GM12872 (cell line): ENCODE measurements around the gene HMX1.

Experiments
- TF ChIP-seq, protein P1 (sequence below): IDR thresholded peaks from 3 replicates; pipeline ENCODE4 v1.5.1; 2011; ENCODE audit warnings: low read depth, mild to moderate bottlenecking, low read length, moderate library complexity; ENCODE audit not compliant: insufficient read depth

Gene HMX1

DNA sequence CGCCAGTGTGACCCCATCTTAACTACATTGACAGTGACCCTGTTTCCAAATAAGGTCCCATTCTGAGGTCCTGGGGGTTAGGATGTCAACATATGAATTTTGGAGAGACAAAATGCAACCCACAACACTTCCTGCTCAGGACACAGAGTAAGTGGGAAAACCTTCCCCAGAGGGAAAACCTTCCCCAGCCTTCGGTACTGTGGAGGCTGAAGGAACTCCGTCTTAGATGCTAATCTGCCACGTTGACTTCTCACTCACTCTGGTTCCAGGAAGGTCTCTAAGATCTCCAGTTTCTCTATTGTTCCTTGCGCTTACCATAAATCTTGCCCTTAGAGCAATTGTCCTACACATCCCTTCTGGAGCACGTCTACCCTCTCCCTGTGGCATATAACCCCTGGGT, 29.7 kb upstream of the HMX1 start:
- TF ChIP-seq, protein P1, sequence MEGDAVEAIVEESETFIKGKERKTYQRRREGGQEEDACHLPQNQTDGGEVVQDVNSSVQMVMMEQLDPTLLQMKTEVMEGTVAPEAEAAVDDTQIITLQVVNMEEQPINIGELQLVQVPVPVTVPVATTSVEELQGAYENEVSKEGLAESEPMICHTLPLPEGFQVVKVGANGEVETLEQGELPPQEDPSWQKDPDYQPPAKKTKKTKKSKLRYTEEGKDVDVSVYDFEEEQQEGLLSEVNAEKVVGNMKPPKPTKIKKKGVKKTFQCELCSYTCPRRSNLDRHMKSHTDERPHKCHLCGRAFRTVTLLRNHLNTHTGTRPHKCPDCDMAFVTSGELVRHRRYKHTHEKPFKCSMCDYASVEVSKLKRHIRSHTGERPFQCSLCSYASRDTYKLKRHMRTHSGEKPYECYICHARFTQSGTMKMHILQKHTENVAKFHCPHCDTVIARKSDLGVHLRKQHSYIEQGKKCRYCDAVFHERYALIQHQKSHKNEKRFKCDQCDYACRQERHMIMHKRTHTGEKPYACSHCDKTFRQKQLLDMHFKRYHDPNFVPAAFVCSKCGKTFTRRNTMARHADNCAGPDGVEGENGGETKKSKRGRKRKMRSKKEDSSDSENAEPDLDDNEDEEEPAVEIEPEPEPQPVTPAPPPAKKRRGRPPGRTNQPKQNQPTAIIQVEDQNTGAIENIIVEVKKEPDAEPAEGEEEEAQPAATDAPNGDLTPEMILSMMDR, result no peak

DNA sequence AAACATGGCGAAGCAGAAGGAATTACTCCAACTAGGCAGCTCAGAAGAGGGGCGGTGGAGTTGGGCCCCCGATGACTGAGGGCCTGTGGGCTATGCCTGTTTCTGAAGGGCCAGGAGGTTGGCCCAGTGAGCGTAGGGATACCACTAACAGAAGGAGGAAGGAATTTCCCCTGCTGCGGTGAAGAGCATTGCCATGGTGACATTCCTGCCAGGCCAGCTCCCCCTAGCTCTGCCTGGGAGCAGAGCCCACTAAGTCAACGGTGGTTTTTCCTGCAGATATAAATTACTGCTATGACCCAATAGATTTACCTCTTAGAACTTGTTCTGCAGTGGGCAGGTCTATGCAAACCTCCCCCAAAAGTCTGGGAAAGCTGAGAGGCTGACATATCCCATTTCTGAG, 28.9 kb upstream of the HMX1 start:
- TF ChIP-seq, protein P1, result no peak

DNA sequence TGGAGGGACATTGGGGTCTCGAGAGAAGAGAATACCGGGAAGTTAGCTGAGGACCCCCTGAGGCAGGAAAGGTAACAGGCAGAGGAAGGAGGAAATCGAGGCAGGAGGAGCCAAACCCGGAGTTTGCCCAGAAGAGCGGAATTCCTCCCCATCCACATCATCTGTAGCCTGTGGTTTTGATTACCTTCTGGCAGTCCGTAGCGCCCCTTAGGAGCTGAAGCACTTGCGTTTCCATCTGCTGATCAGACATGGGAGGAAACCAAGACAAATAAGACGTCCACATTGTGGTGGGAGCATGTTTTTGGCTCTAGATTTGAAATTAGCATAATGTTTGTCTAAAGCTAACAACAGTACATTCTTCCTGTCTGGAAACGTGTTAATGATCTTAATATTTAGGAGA, 26.8 kb upstream of the HMX1 start:
- TF ChIP-seq, protein P1, result no peak

DNA sequence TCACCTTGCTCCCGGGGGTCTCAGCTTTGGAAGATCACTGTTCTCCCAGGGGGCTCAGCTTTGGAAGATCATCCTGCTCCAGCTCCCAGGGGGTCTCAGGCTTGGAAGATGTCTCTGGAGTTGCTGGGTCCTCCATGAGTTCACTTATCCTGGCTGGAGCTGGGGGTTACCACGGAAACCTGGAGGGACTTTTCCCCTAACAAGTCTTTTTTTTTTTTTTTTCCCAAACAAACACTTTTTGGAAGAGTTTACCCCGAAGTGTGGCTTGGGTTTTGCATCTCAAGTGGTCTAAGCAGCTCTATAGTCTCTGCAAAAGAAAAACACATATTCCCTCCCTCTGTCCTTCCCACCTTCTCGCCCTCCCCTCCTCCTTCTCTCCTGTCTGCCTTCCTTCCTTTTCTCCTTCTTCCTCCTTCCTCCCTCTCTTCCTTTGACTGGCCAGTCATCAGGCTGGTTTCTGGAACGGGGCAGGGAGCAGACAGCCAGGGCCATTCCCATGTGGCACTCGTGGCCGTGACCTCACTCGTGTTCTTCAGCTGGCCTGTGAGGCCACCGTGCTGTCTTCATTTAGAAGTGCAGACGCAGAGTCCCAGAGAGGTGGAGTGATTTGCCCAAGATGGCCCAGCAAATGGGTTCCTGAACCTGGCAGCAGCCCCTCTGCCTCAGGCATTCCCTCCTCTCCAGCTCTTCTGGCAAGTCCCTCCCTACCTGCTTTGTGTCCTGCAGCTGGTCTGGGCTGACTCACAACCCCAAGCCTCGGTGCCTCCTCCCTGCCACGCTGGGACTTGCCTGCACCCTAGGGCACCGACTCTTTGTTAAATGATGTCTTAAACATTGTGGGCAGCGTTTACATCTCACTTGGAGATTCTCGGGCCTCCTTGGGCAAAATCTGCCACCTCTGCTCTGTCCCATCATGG, 25.9 kb upstream of the HMX1 start:
- TF ChIP-seq, protein P1, result no peak

DNA sequence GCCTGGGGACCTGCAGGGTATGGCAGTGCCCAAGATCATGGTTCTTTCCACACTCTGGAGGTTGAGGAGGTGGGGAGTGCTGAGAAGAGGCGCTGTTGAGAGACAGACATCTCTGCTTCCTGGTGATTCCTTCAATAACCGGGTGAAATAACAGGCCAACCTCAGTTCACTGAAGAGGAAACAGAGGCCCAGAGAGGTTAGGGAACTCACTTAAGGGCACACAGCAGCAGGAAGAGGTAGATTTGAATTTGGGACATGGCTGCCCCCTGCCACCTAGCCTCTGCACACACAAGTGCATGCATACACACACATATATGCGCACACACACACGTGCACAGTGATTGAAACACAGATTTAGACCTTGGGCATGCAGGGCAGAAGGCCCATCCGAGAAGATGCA, 24.9 kb upstream of the HMX1 start:
- TF ChIP-seq, protein P1, result no peak

DNA sequence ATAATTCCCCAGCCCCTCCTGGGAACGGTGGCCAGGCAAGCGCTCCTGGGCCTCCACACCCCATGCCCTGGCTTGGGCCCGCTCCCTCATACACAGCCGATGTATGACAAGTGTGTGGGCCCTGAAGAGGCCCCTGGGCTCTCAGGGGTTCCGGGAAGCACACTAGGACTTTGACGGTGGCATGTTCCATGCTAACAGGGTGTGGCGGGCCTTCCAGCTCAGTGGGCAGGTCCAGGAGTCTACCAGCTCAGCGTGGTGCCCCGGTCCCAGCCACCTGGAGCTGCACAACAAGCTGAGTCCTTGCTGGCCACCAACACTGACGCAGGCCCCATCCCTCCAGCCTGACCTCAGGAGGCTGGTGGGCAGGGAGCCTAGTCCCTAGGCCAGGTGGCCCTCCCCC, 24.4 kb upstream of the HMX1 start:
- TF ChIP-seq, protein P1, result no peak

DNA sequence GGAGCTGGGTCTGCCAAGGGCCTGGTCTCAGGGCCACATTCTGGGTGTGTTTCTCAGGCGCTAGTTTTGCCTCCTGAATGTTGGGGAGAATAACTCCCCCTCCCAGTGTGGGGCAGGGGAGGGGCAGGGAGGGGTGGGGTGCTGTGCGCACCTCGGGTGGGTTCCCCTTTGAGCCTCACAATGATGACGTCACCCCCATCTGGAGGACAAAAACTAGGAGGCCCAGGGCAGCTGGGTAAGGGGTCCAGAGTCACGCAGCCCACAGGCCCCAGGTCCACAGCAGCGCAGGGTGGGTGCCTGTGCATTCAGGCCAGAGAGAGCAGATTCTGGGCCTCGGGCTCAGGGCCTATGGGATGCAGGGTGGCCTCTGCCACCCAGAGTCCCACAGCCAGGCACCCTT, 23.7 kb upstream of the HMX1 start:
- TF ChIP-seq, protein P1, result no peak
